Gastrocnemius medialis (tissue), 4 donors: ENCODE results near the gene DDX49.

Experiments used
- CTCF ChIP-seq, 5 experiments: fragments of 450-650 bp in 3 of 5; fragments of 200-600 bp in 2 of 5; sonication (generic) in 2 of 5; IDR thresholded peaks in 4 of 5; conservative IDR thresholded peaks in 1 of 5; 1 replicate in 4 of 5; 2 replicates in 1 of 5; pipeline ENCODE4 v1.5.1; 2016 to 2019; ENCODE audit warnings: antibody characterized with exemption in 5 of 5, mild to moderate bottlenecking in 3 of 5, moderate library complexity in 3 of 5
- POLR2A ChIP-seq, 2 donors: fragments of 450-650 bp; IDR thresholded peaks; one replicate each; pipeline ENCODE4 v1.6.1; 2017; ENCODE audit warnings: antibody characterized with exemption in 2 of 2, mild to moderate bottlenecking in 2 of 2, moderate library complexity in 2 of 2

- TF ChIP-seq CTCF (IDR thresholded peaks at IDR 0.05 in 4 of 5, conservative IDR thresholded peaks at IDR 0.05 in 1 of 5): no peak
- no peak for TF ChIP-seq POLR2A (IDR thresholded peaks at IDR 0.05)
Measured at GRCh38 chr19:18900700-18901481, 18.6 kb upstream of the DDX49 start.
